T-helper 1 cell treated with Interleukin-12 subunit alpha and Interleukin-12 subunit beta and Interleukin-4 antibody, amounts not matched to agents 30 μg/mL and 1 μg/mL, for 36 hours (primary cell): ENCODE results near the gene ITPA.

ENCODE experiments used
- H3K27ac Mint-ChIP-seq: one replicate; pipeline ENCODE4 v1.8.0; 2021; ENCODE audit warnings: mild to moderate bottlenecking, mixed read lengths
- H3K27me3 Mint-ChIP-seq: one replicate; pipeline ENCODE4 v1.8.0; 2021; ENCODE audit warnings: low read depth, mixed read lengths
- H3K36me3 Mint-ChIP-seq: one replicate; pipeline ENCODE4 v1.8.0; 2021; ENCODE audit warnings: low read depth, mixed read lengths
- H3K4me1 Mint-ChIP-seq: one replicate; pipeline ENCODE4 v1.8.0; 2021; ENCODE audit warnings: low read depth, mixed read lengths
- H3K4me3 Mint-ChIP-seq: one replicate; pipeline ENCODE4 v1.8.0; 2021; ENCODE audit warnings: mild to moderate bottlenecking, moderate library complexity, mixed read lengths
- H3K9me3 Mint-ChIP-seq: one replicate; pipeline ENCODE4 v1.8.0; 2021; ENCODE audit warnings: mixed read lengths

The ITPA gene

GRCh38 chr20:3250091-3250504, 40.8 kb downstream of the ITPA start:
- no peaks in the 10 kb centered on the region for H3K4me1 Mint-ChIP-seq
- H3K27me3 Mint-ChIP-seq: peaks cover 30% of the 10 kb centered on the region
- peaks cover 1% of the 10 kb centered on the region for H3K36me3 Mint-ChIP-seq
- H3K9me3 Mint-ChIP-seq: no peaks in the 10 kb centered on the region
- no peak overlapping the region for H3K27ac Mint-ChIP-seq
- no peak overlapping the region for H3K4me3 Mint-ChIP-seq

DNA sequence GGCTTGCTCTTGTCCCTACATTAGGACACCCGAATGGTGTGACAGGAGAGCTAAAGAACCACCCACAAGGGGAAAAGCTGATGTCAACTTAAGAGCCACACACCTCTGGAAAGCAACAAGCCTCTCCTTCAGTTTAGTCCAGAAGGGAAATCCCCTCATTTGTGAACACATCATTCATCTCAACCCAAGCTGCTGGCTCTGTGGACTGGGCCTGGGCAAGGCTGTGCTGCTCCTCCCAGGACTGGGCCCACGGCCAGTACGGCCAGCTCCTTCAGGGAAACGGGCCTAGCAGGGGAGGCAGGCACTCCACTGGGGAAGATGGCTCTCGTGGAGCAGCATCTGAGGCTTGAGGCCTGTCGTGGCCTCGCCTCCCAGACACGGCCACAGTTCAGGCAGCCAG, 42.5 kb downstream of the ITPA start:
- Mint-ChIP-seq H3K9me3 (no peaks in the 10 kb centered on the region), H3K36me3 (peaks cover 1% of the 10 kb centered on the region), H3K27ac (no peak overlapping the region), H3K4me3 (no peak overlapping the region), H3K4me1 (no peaks in the 10 kb centered on the region), H3K27me3 (peaks cover 23% of the 10 kb centered on the region)

DNA sequence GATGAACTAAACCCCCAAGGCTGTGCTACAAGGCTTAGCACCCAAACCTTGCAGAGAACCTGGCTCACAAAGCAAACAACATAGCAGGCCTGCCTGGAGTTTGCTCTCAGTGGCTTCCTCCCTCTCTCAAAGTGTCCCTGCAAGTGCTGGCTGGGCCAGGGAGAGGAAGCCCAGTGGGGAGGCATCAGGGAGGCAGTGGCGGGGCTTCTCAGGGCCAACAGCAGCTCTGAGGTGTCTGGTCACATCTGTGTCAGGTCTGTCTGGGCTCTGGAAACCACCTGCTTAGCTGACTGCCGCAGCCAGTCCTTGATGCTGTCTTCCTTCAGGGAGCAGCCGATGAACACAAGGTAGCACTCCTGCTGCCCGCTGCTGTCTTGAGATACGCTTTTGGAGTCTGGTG, 46.4 kb downstream of the ITPA start:
- no peak overlapping the region for H3K4me3 Mint-ChIP-seq

GRCh38 chr20:3258429-3258828, 49.1 kb downstream of the ITPA start:
- H3K4me3 Mint-ChIP-seq: no peak overlapping the region
- H3K27me3 Mint-ChIP-seq: no peaks in the 10 kb centered on the region

More for the DNA sequence above, 46.4 kb downstream of the ITPA start:
- Mint-ChIP-seq H3K27me3 (no peaks in the 10 kb centered on the region), H3K27ac (no peak overlapping the region), H3K4me1 (no peaks in the 10 kb centered on the region), H3K36me3 (peaks cover 1% of the 10 kb centered on the region), H3K9me3 (no peaks in the 10 kb centered on the region)

GRCh38 chr20:3262566-3262965, 53.3 kb downstream of the ITPA start:
- Mint-ChIP-seq H3K27ac (no peak overlapping the region), H3K9me3 (no peaks in the 10 kb centered on the region), H3K36me3 (no peaks in the 10 kb centered on the region), H3K4me1 (no peaks in the 10 kb centered on the region), H3K27me3 (no peaks in the 10 kb centered on the region), H3K4me3 (no peak overlapping the region)

More at GRCh38 chr20:3258429-3258828, 49.1 kb downstream of the ITPA start:
- Mint-ChIP-seq H3K4me1 (no peaks in the 10 kb centered on the region), H3K9me3 (no peaks in the 10 kb centered on the region), H3K36me3 (peaks cover 1% of the 10 kb centered on the region), H3K27ac (no peak overlapping the region)

DNA sequence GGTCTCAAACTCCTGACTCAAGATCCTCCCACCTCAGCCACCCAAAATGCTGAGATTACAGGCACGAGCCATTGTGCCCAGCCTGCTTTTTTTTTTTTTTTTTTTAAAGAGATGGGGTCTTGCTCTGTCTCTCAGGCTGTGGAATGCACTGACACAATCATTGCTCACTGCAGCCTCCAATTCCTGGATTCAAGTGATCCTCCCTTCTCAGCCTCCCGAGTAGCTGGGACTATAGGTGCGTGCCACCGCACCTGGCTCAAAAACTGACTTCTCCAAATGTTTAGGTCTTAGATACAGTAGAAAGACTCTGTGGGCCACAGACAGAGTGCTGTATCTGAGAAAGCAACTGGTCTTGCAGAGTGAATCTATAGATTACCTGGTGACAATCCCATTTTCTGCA, 60.8 kb downstream of the ITPA start:
- Mint-ChIP-seq H3K9me3 (no peaks in the 10 kb centered on the region), H3K27ac (no peak overlapping the region), H3K27me3 (no peaks in the 10 kb centered on the region), H3K36me3 (no peaks in the 10 kb centered on the region), H3K4me3 (no peak overlapping the region), H3K4me1 (no peaks in the 10 kb centered on the region)

GRCh38 chr20:3273371-3273770, 64.1 kb downstream of the ITPA start:
- Mint-ChIP-seq H3K27me3 (no peaks in the 10 kb centered on the region), H3K4me3 (no peak overlapping the region), H3K9me3 (no peaks in the 10 kb centered on the region), H3K27ac (no peak overlapping the region), H3K36me3 (no peaks in the 10 kb centered on the region), H3K4me1 (no peaks in the 10 kb centered on the region)
